SK-N-SH (cell line): ENCODE results near the gene CDH22. TPM values are rescaled to one million over a fixed set of nuclear protein-coding genes. Genes with fewer than 3 reads are reported as not detected.

ENCODE experiments used
- CTCF ChIA-PET: fragments of 300-600, 350-600 bp; formaldehyde crosslinking; extraction: SDS; loops from one replicate; lab custom pipeline; 2021; lab: Yijun Ruan, JAX
- POLR2A ChIA-PET: fragments of 350-600 bp; sonication (Branson Sonifier 250); formaldehyde crosslinking; extraction: SDS; loops from one replicate; lab custom pipeline; 2020; ENCODE audit warnings: antibody characterized with exemption, inconsistent platforms; lab: Yijun Ruan, JAX
- DNase-seq: peaks from one replicate; pipeline ENCODE4 v3.0.0; 2012
- H2AFZ ChIP-seq: fragments of 200-600 bp; sonication (generic); 2 replicates; pipeline ENCODE4 v1.8.1; 2016; ENCODE audit warnings: antibody characterized with exemption, mild to moderate bottlenecking, low read depth
- H3F3A ChIP-seq: fragments of 200-600 bp; sonication (generic); replicated peaks from 2 replicates; pipeline ENCODE3; 2016; ENCODE audit warnings: antibody characterized with exemption, mild to moderate bottlenecking; ENCODE audit not compliant: insufficient read depth
- H3K27ac ChIP-seq, 2 experiments: fragments of 200-500 bp in 1 of 2; fragments of 200-600 bp in 1 of 2; sonication (Bioruptor generic) in 1 of 2; sonication (generic), shearing (Covaris generic) in 1 of 2; 2 replicates each; pipeline versions ENCODE4 v1.5.1 to v1.6.1; 2014 to 2016; ENCODE audit warnings: low read depth in 2 of 2, inconsistent platforms in 1 of 2, low read length in 1 of 2, mild to moderate bottlenecking in 1 of 2, mixed read lengths in 1 of 2
- H3K27me3 ChIP-seq: fragments of 200-600 bp; sonication (generic), shearing (Covaris generic); 2 replicates; pipeline ENCODE4 v1.6.1; 2016; ENCODE audit warnings: mixed run types; ENCODE audit not compliant: insufficient read depth
- H3K36me3 ChIP-seq, 2 experiments: fragments of 200-500 bp in 1 of 2; fragments of 200-600 bp in 1 of 2; sonication (Bioruptor generic) in 1 of 2; sonication (generic) in 1 of 2; replicated peaks in 1 of 2; 2 replicates each; pipeline versions ENCODE3 to v1.5.1; 2014 to 2016; ENCODE audit warnings: low read length in 1 of 2, mild to moderate bottlenecking in 1 of 2; ENCODE audit not compliant: insufficient read depth in 2 of 2, control insufficient read depth in 1 of 2
- H3K4me1 ChIP-seq, 2 experiments: fragments of 200-500 bp in 1 of 2; fragments of 200-600 bp in 1 of 2; sonication (Bioruptor generic) in 1 of 2; sonication (generic), shearing (Covaris generic) in 1 of 2; 2 replicates each; pipeline versions ENCODE4 v1.5.1 to v1.6.1; 2014 to 2016; ENCODE audit warnings: low read depth in 1 of 2, low read length in 1 of 2, mixed run types in 1 of 2; ENCODE audit not compliant: insufficient read depth in 2 of 2, control insufficient read depth in 1 of 2
- H3K4me2 ChIP-seq: fragments of 200-600 bp; sonication (generic), shearing (Covaris generic); 2 replicates; pipeline ENCODE4 v1.6.1; 2017; ENCODE audit warnings: mixed run types
- H3K4me3 ChIP-seq, 2 experiments: fragments of 200-500 bp in 1 of 2; fragments of 200-600 bp in 1 of 2; sonication (Bioruptor generic) in 1 of 2; sonication (generic), shearing (Covaris generic) in 1 of 2; 2 replicates each; pipeline versions ENCODE4 v1.5.1 to v1.8.1; 2014 to 2016; ENCODE audit warnings: low read depth in 2 of 2, inconsistent platforms in 1 of 2, low read length in 1 of 2, mild to moderate bottlenecking in 1 of 2, mixed read lengths in 1 of 2, moderate library complexity in 1 of 2
- H3K79me2 ChIP-seq: fragments of 200-600 bp; sonication (generic); 2 replicates; pipeline ENCODE4 v1.8.1; 2017; ENCODE audit warnings: mild to moderate bottlenecking; ENCODE audit not compliant: insufficient read depth
- H3K9ac ChIP-seq: fragments of 200-600 bp; sonication (generic); 2 replicates; pipeline ENCODE4 v1.6.1; 2017; ENCODE audit warnings: mixed run types
- H3K9me2 ChIP-seq: fragments of 200-600 bp; sonication (generic); 2 replicates; pipeline ENCODE4 v1.6.1; 2017; ENCODE audit warnings: mixed run types
- H3K9me3 ChIP-seq: fragments of 200-600 bp; sonication (generic); 2 replicates; pipeline ENCODE4 v1.6.1; 2017; ENCODE audit warnings: mixed run types, mild to moderate bottlenecking, moderate library complexity
- H4K20me1 ChIP-seq: fragments of 200-600 bp; sonication (generic); 2 replicates; pipeline ENCODE4 v1.6.1; 2017; ENCODE audit warnings: mild to moderate bottlenecking, mixed run types; ENCODE audit not compliant: insufficient read depth
- CTCF ChIP-seq: fragments of 200-600 bp; sonication (generic); IDR thresholded peaks from 2 replicates; pipeline ENCODE4 v1.6.1; 2017; ENCODE audit warnings: antibody characterized with exemption, mild to moderate bottlenecking, moderate library complexity
- ELF1 ChIP-seq: IDR thresholded peaks from 2 replicates; pipeline ENCODE4 v1.4.0; 2012
- EZH2phosphoT487 ChIP-seq: fragments of 200-600 bp; sonication (generic); IDR thresholded peaks from 2 replicates; pipeline ENCODE4 v1.6.1; 2017; ENCODE audit warnings: low read depth, mixed run types, mild to moderate bottlenecking, antibody characterized with exemption, moderate library complexity, borderline replicate concordance
- FOXM1 ChIP-seq: IDR thresholded peaks from 2 replicates; pipeline ENCODE4 v1.4.0; 2012; ENCODE audit warnings: low read depth, mild to moderate bottlenecking
- GATA2 ChIP-seq: sonication (generic); formaldehyde crosslinking; IDR thresholded peaks from 2 replicates; pipeline ENCODE4 v1.5.0; 2020; ENCODE audit warnings: mild to moderate bottlenecking, missing genetic modification reagents
- IRF3 ChIP-seq: fragments of 150-350 bp; IDR thresholded peaks from 2 replicates; pipeline ENCODE4 v1.6.1; 2016; ENCODE audit warnings: mild to moderate bottlenecking, low read depth, low read length
- JUND ChIP-seq: IDR thresholded peaks from 2 replicates; pipeline ENCODE4 v1.4.0; 2012
- MXI1 ChIP-seq: IDR thresholded peaks from 2 replicates; pipeline ENCODE4 v1.6.1; 2012; ENCODE audit warnings: mild to moderate bottlenecking, low read depth, low read length, improper control_type of control experiment
- NFIC ChIP-seq: IDR thresholded peaks from 2 replicates; pipeline ENCODE4 v1.4.0; 2012; ENCODE audit warnings: borderline replicate concordance
- NRF1 ChIP-seq: IDR thresholded peaks from 2 replicates; pipeline ENCODE4 v1.6.1; 2012; ENCODE audit warnings: low read depth, mild to moderate bottlenecking, low read length
- POLR2AphosphoS5 ChIP-seq: IDR thresholded peaks from 2 replicates; pipeline ENCODE4 v1.6.1; 2012; ENCODE audit warnings: low read depth, low read length
- RCOR1 ChIP-seq: fragments of 150-350 bp; IDR thresholded peaks from 2 replicates; pipeline ENCODE4 v1.6.1; 2017; ENCODE audit warnings: antibody characterized with exemption, low read length
- RFX5 ChIP-seq: IDR thresholded peaks from 2 replicates; pipeline ENCODE4 v1.6.1; 2012; ENCODE audit warnings: mild to moderate bottlenecking, improper control_type of control experiment, low read length
- SIN3A ChIP-seq: IDR thresholded peaks from 2 replicates; pipeline ENCODE4 v1.6.1; 2012; ENCODE audit warnings: low read depth, mild to moderate bottlenecking, low read length, moderate library complexity, borderline replicate concordance
- SMC3 ChIP-seq: IDR thresholded peaks from 2 replicates; pipeline ENCODE4 v1.6.1; 2012; ENCODE audit warnings: low read depth, low read length, improper control_type of control experiment
- TAF1 ChIP-seq: IDR thresholded peaks from 2 replicates; pipeline ENCODE4 v1.6.1; 2012; ENCODE audit warnings: low read depth, mild to moderate bottlenecking, low read length, moderate library complexity, borderline replicate concordance
- TCF12 ChIP-seq: IDR thresholded peaks from 2 replicates; pipeline ENCODE4 v1.4.0; 2012
- TEAD4 ChIP-seq: IDR thresholded peaks from 2 replicates; pipeline ENCODE4 v1.4.0; 2012; ENCODE audit warnings: mild to moderate bottlenecking, borderline replicate concordance; ENCODE audit not compliant: insufficient read depth
- USF1 ChIP-seq: IDR thresholded peaks from 2 replicates; pipeline ENCODE4 v1.4.0; 2012; ENCODE audit warnings: low read depth, borderline replicate concordance
- YY1 ChIP-seq: IDR thresholded peaks from 2 replicates; pipeline ENCODE4 v1.4.0; 2012; ENCODE audit warnings: low read depth, mild to moderate bottlenecking
- WGBS: methylation state at CpG from one replicate; pipeline ENCODE4 v1.1.6; 2017; ENCODE audit warnings: low lambda C conversion rate; 5-methylcytosine and 5-hydroxymethylcytosine counted together
- polyA plus RNA-seq, 3 experiments: library from polyadenylated mRNA; depleted of rRNA; stranded (reverse); fragments of >200 nt; gene quantifications; 2 replicates each; pipeline ENCODE4 v1.2.3, GENCODE V29; 2012

CDH22 gene
- polyA plus RNA-seq, 1 of the 3 experiments (the other 2 are of a cell fraction) = not detected

DNA sequence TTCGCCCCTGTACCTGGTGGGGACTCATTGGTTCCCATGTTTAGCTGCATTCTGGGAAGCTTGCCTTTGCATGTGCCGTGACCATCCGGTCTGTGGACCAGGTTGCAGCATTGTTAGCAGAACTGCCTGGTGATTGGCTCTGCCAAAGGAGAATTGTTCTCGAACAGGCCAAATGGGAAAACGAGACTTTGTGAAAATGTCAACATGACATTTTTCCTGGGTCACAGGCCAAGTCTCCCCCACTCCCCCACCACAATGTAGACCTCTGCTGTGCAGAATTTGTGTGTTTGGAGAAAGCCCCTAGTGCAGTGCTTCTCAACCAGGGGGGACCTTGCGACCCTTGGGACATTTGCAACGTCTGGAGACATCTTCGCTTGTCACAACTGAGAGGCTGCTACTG is 23.2 kb downstream of the CDH22 start:
- Histone ChIP-seq H2AFZ (no peak overlapping the region), H3K4me1 (no peaks in the 10 kb centered on the region; a peak in 1 of 4 replicates), H3F3A (no peaks in the 10 kb centered on the region), H3K27me3 (no peaks in the 10 kb centered on the region), H4K20me1 (no peaks in the 10 kb centered on the region), H3K9me3 (no peaks in the 10 kb centered on the region), H3K9ac (no peak overlapping the region)
- DNase-seq = no peak
- POLR2A ChIA-PET = no interaction called here
- TF ChIP-seq NFIC (no peak), FOXM1 (no peak), USF1 (no peak), GATA2 (CRISPR knock-in tag) (no peak), IRF3 (no peak), RFX5 (no peak), TCF12 (no peak), TEAD4 (no peak), YY1 (no peak), MXI1 (no peak), SMC3 (no peak), EZH2phosphoT487 (no peak), POLR2AphosphoS5 (no peak), ELF1 (no peak), TAF1 (no peak), CTCF (no peak), RCOR1 (no peak), NRF1 (no peak), SIN3A (no peak), JUND (no peak)
- TF ChIP-seq, all 33 proteins: peak for 0
- no peaks in the 10 kb centered on the region for H3K9me2 ChIP-seq
- WGBS = 53% methylated on average over 7 of the region's 8 CpGs
- CTCF ChIA-PET = interaction anchor here (0.7 to 1.6 kb wide), 2 partner anchors 22 to 152 kb away, joined by 3 to 5 read pairs; no protein-coding TSS in a partner anchor
- no peaks in the 10 kb centered on the region for H3K79me2 ChIP-seq
- no peak overlapping the region for H3K27ac ChIP-seq
- no peak overlapping the region for H3K4me3 ChIP-seq
- no peaks in the 10 kb centered on the region for H3K36me3 ChIP-seq
- no peak overlapping the region for H3K4me2 ChIP-seq
